ENCODE results near the gene CNIH2.
"Not testable (repeated sequence)": the region's sequence is repeated elsewhere in the genome, so short reads cannot be mapped to it uniquely, and the experiment has no call there.

CNIH2 gene

DNA sequence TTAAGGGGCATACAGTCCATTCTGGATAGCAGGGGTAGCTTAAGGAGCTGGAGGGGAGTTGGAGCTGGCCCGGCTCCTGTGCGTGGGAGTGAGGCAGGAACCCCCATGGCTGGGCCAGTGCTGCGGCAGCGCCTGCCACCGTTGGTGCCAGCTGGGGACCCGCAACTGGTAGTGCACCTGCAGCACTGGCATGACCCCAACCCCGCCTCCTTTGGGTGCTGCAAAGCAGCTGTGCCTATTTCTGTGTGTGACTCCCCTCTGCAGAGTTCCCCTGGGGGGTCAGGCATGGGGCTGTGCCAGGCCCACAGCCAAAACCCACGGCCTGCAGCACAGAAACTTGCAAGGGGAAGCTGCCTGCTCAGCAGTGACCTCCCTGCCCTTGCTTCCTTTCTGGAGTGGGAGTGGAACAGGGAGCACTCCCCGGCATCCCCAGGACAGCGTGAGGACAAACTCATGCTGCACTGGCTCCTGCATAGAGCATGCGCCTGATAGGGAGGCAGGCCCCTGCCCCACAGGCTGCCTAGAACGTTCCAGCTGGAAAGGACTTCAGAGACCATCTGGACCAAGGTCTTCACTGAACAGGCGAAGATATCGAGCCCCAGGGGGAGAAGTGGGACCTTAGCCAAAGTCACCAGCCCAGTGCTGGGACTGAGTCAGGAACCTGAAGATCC lies 35.7 kb upstream of the CNIH2 start:
- Mint-ChIP-seq H3K27ac (no peak overlapping the region), H3K4me3 (no peak overlapping the region)

DNA sequence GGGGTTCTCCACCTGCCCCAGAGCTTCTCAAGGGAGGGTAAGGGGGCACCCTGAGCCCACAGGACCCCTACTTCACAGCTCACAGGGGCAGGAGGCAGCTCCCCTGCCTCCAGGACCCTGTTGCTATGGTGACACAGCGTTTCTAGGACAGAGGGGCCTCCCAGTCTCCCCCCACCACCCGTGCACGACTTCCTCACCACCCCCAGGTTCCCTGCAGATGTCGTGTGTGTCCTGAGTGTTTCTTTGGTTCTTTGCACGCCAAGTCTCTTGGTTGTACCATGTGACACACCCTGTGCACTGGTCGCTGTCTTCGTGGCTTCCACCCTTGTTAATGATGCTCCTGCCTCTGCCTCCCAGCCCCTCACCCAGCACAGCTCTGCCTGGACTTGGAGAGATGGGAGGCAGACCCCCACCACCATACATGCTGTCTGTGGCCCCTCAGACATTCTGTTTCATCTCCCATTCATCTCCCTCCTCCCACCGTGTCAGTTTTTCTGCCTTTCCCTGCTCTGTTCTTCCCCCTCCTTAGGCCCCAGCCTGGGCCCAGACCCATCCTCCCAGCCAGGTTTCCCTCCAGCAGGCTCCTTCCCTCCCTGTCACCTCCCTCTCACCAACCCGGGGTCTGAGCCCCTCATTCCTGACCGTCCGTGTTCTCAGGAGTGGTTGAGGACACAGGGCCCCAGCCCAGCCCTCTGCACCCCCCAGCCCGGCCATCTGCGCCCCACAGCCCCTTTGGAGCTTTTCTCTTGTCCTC lies 34.0 kb upstream of the CNIH2 start:
- H3K4me3 Mint-ChIP-seq, result no peak overlapping the region
- DNase-seq (ENCODE audit: low spot score), result no peak
- H3K27me3 Mint-ChIP-seq (ENCODE audit: low read depth), result no peaks in the 10 kb centered on the region
- H3K27ac Mint-ChIP-seq, result peak overlapping the region; percentile 63
- H3K4me1 Mint-ChIP-seq (ENCODE audit: low read depth), result no peaks in the 10 kb centered on the region
- no peaks in the 10 kb centered on the region for H3K9me3 Mint-ChIP-seq
- peaks cover 23% of the 10 kb centered on the region for H3K36me3 Mint-ChIP-seq (ENCODE audit: low read depth)

More for the DNA sequence above, 35.7 kb upstream of the CNIH2 start:
- no peaks in the 10 kb centered on the region for H3K27me3 Mint-ChIP-seq (ENCODE audit: low read depth)
- no peaks in the 10 kb centered on the region for H3K9me3 Mint-ChIP-seq
- no peak for DNase-seq (ENCODE audit: low spot score)
- peaks cover 26% of the 10 kb centered on the region for H3K36me3 Mint-ChIP-seq (ENCODE audit: low read depth)
- no peaks in the 10 kb centered on the region for H3K4me1 Mint-ChIP-seq (ENCODE audit: low read depth)

DNA sequence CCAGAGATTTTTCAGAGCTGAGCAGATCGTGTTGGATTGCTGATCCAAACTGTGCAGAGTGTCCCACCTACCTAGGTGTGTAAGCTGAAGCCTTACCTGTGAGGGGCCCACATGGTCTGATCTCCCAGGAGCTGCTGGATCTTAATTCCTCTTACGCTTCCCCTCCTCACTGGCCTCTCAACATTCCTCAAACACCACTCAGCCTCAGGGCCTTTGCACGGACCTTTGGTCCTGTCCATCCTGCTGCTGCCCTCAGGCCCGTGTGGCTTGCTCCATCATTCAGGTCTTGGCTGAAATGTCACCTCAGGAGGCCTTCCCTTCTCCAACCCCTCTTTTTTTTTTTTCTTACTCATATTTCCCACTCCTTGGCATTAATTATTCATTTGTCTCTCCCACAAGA lies 30.7 kb upstream of the CNIH2 start:
- Mint-ChIP-seq H3K9me3 (no peaks in the 10 kb centered on the region), H3K4me3 (no peak overlapping the region), H3K4me1 (ENCODE audit: low read depth) (peaks cover 3% of the 10 kb centered on the region), H3K27ac (no peak overlapping the region), H3K36me3 (ENCODE audit: low read depth) (peaks cover 29% of the 10 kb centered on the region), H3K27me3 (ENCODE audit: low read depth) (no peaks in the 10 kb centered on the region)
- DNase-seq (ENCODE audit: low spot score), result no peak

DNA sequence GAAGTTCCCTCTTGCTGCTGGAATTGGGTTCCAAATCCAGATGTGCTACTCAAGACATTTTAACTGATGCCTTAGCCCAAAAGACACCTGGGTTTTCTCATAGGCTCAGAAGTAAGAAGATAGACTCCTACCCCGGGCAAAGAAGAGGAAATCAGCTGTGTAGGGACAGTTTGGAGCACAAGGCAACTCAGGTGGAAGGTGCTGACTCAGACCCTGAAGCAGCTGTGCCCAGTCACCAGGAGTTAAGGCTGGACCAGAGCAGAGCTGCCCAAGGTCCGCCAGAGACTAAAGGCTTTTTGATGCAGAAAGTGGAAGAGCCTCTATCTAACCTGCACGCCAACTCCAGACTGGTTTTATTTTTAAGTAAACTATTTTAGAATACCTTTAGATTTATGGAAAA lies 30.2 kb upstream of the CNIH2 start:
- no peaks in the 10 kb centered on the region for H3K9me3 Mint-ChIP-seq
- no peak overlapping the region for H3K4me3 Mint-ChIP-seq
- H3K36me3 Mint-ChIP-seq (ENCODE audit: low read depth), result peaks cover 29% of the 10 kb centered on the region
- H3K4me1 Mint-ChIP-seq (ENCODE audit: low read depth), result peaks cover 3% of the 10 kb centered on the region
- no peaks in the 10 kb centered on the region for H3K27me3 Mint-ChIP-seq (ENCODE audit: low read depth)
- DNase-seq (ENCODE audit: low spot score), result no peak
- H3K27ac Mint-ChIP-seq, result no peak overlapping the region

DNA sequence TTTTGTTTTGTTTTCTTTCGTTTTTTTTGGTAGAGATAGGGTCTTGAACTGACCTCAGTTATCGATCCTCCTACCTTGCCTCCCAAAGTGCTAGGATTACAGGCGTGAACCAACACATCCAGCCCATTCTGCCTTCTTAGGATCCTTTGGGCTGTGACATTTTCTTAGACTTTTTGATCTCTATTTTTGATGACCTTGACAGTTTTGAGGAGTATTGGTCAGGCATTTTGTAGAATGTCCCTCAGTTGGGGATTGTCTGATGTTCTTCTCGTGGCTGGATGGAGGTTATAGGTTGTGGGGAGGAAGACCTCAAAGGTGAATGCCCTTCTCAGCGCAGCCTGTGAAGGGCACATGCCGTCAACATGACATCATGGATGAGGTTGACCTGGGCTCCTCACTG lies 29.1 kb upstream of the CNIH2 start:
- Mint-ChIP-seq H3K9me3 (no peaks in the 10 kb centered on the region), H3K4me1 (ENCODE audit: low read depth) (peaks cover 3% of the 10 kb centered on the region), H3K27ac (no peak overlapping the region), H3K27me3 (ENCODE audit: low read depth) (no peaks in the 10 kb centered on the region), H3K4me3 (no peak overlapping the region), H3K36me3 (ENCODE audit: low read depth) (peaks cover 24% of the 10 kb centered on the region)
- DNase-seq (ENCODE audit: low spot score), result no peak

DNA sequence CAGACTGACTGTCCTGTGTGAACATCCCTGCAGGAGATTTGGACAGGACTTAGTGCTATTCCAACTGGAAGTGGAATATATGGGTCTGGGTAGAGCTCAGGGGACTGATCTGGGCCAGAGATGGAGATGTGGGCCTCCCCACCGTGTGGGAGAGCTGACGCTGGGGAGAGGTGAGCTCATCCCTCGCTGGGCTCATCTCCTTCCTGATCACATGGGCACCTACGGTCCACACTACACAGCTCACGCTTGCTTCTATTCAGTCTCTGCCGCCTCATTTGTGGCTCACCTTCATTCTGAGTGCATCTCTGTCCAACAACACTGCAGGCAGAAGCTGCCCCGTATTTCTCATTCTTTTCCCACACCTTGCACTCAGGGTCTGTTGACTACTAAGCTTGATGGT lies 26.2 kb upstream of the CNIH2 start:
- no peak overlapping the region for H3K4me3 Mint-ChIP-seq
- H3K4me1 Mint-ChIP-seq (ENCODE audit: low read depth), result peaks cover 12% of the 10 kb centered on the region
- H3K27ac Mint-ChIP-seq, result no peak overlapping the region

DNA sequence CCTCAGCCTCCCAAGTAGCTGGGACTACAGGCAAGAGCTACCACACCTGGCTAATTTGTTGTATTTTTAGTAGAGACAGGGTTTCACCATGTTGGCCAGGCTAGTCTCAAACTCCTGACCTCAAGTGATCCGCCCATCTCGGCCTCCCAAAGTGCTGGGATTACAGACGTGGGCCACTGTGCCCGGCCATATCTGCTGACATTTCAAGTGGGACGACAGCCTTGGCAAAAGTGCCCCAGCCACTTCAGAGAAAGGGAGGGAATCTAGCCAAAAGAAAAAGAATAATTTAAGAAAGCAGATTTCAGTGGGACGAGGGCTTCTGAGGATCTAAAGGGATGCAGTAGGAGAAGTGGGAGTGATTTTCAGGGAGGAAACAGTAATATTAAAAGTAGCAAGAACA lies 24.9 kb upstream of the CNIH2 start:
- DNase-seq (ENCODE audit: low spot score); H3K36me3 Mint-ChIP-seq (ENCODE audit: low read depth); H3K4me3 Mint-ChIP-seq; H3K27me3 Mint-ChIP-seq (ENCODE audit: low read depth); H3K9me3 Mint-ChIP-seq; H3K27ac Mint-ChIP-seq: not testable (repeated sequence)
- H3K4me1 Mint-ChIP-seq (ENCODE audit: low read depth), result peaks cover 14% of the 10 kb centered on the region

More for the DNA sequence above, 26.2 kb upstream of the CNIH2 start:
- no peaks in the 10 kb centered on the region for H3K9me3 Mint-ChIP-seq
- no peaks in the 10 kb centered on the region for H3K27me3 Mint-ChIP-seq (ENCODE audit: low read depth)
- H3K36me3 Mint-ChIP-seq (ENCODE audit: low read depth), result peaks cover 14% of the 10 kb centered on the region
- DNase-seq (ENCODE audit: low spot score), result no peak

DNA sequence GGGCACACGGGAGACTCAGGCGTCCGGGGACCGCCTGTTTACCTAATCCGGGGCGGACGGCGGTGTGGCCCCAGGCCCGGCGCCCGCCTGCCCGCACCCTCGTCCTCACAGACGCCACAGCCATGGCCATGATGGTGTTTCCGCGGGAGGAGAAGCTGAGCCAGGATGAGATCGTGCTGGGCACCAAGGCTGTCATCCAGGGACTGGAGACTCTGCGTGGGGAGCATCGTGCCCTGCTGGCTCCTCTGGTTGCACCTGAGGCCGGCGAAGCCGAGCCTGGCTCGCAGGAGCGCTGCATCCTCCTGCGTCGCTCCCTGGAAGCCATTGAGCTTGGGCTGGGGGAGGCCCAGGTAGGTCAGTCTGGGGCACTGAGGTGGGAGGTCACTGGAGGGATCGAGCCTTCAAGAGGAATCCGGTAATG lies 19.5 kb upstream of the CNIH2 start:
- DNase-seq (ENCODE audit: low spot score), result no peak
- Mint-ChIP-seq H3K9me3 (no peaks in the 10 kb centered on the region), H3K27ac (peak overlapping the region; percentile 98), H3K4me1 (ENCODE audit: low read depth) (peaks cover 20% of the 10 kb centered on the region), H3K27me3 (ENCODE audit: low read depth) (no peaks in the 10 kb centered on the region), H3K4me3 (peak overlapping the region; percentile 91), H3K36me3 (ENCODE audit: low read depth) (peaks cover 25% of the 10 kb centered on the region)

DNA sequence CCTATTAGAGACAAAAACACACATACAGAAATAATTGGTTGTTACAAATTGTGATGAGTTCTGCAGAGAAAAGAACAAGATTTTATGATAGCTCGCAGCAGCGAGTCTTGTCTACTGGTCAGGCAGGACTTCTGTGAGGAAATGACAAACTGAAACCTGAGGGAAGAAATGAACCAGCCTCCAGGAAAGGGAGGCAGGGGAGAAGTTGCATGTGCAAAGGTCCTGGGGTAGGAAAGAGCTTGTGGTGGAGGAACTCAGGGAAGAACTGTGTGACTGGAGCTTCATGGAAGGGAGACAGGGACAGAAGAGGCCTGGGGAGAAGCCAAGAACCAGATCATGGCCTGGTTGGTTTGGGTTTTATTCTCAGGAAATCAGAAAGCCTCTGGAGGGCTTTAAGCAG lies 18.8 kb upstream of the CNIH2 start:
- H3K27ac Mint-ChIP-seq, result peak overlapping the region; percentile 39
- H3K27me3 Mint-ChIP-seq (ENCODE audit: low read depth), result no peaks in the 10 kb centered on the region
- DNase-seq (ENCODE audit: low spot score), result no peak
- H3K36me3 Mint-ChIP-seq (ENCODE audit: low read depth), result peaks cover 28% of the 10 kb centered on the region
- peaks cover 20% of the 10 kb centered on the region for H3K4me1 Mint-ChIP-seq (ENCODE audit: low read depth)
- H3K4me3 Mint-ChIP-seq, result peak overlapping the region; percentile 91
- H3K9me3 Mint-ChIP-seq, result no peaks in the 10 kb centered on the region

DNA sequence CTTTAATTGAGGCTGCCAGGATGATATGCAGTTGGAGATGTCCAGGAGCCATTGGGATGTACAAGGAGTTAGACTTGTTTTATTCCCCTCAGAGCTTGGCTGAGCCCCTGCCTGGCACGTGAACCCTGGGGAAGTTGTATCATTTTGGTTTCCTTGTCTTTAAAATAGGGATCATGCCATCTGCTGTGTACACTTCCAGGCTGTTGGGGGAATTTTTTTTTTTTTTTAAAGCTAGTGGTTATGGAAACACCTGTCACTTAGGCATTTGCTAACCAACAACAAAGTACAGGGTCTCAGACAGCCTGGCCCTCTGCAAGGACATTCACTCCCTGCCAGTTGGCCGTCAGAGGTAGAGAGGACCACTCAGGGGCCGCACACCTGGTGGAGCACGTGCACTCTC lies 18.0 kb upstream of the CNIH2 start:
- no peak for DNase-seq (ENCODE audit: low spot score)
- no peaks in the 10 kb centered on the region for H3K27me3 Mint-ChIP-seq (ENCODE audit: low read depth)
- H3K4me1 Mint-ChIP-seq (ENCODE audit: low read depth), result peaks cover 20% of the 10 kb centered on the region
- no peak overlapping the region for H3K4me3 Mint-ChIP-seq
- no peaks in the 10 kb centered on the region for H3K9me3 Mint-ChIP-seq
- H3K27ac Mint-ChIP-seq, result no peak overlapping the region
- H3K36me3 Mint-ChIP-seq (ENCODE audit: low read depth), result peaks cover 31% of the 10 kb centered on the region

DNA sequence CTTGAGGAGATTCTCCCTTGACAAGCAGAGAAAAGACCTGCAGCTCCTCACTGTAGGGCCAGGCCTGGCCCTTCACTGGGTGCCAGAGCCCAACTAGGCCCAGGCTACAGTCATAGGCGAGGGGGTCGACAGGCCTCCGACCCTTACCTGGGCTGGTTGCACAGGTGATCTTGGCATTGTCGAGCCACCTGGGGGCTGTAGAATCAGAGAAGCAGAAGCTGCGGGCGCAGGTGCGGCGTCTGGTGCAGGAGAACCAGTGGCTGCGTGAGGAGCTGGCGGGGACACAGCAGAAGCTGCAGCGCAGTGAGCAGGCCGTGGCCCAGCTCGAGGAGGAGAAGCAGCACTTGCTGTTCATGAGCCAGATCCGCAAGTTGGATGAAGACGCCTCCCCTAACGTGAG lies 16.4 kb upstream of the CNIH2 start:
- no peaks in the 10 kb centered on the region for H3K27me3 Mint-ChIP-seq (ENCODE audit: low read depth)
- H3K36me3 Mint-ChIP-seq (ENCODE audit: low read depth), result peaks cover 31% of the 10 kb centered on the region
- H3K9me3 Mint-ChIP-seq, result no peaks in the 10 kb centered on the region
- no peak overlapping the region for H3K4me3 Mint-ChIP-seq
- peaks cover 13% of the 10 kb centered on the region for H3K4me1 Mint-ChIP-seq (ENCODE audit: low read depth)
- DNase-seq (ENCODE audit: low spot score), result no peak
- no peak overlapping the region for H3K27ac Mint-ChIP-seq

DNA sequence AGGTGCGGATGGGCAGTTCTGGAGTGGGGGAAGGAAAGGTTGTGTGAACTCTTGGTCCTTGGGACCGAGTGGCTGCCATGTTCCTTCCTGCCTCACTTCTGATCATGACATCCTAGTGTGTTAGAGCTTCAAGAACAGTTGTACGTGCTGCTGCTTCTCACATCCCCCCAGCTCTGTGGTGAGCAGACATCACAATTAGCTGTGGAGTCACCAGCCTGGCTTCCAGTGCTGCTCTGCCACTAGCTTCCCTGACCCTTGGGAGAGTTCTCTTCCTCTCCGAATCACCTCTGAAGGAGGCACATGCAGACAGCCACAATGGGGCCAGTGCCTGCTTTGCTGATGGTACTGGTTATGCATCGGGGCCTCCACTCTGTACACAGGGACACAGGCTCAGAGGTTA lies 15.8 kb upstream of the CNIH2 start:
- no peak overlapping the region for H3K4me3 Mint-ChIP-seq
- no peak overlapping the region for H3K27ac Mint-ChIP-seq

DNA sequence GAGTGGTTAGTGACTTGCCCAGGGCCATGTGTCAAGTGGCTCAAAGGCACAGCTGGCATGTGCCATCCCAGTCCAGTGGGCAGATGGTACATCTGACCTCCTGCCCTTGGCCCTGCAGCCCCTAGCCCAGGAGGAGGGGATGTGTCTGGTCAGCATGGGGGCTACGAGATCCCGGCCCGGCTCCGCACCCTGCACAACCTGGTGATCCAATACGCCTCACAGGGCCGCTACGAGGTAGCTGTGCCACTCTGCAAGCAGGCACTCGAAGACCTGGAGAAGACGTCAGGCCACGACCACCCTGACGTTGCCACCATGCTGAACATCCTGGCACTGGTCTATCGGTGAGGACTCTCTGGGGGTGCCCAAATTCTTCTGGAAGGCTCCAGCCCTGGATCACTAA lies 15.3 kb upstream of the CNIH2 start:
- Mint-ChIP-seq H3K36me3 (ENCODE audit: low read depth) (peaks cover 35% of the 10 kb centered on the region), H3K4me1 (ENCODE audit: low read depth) (peaks cover 16% of the 10 kb centered on the region), H3K27ac (no peak overlapping the region), H3K9me3 (no peaks in the 10 kb centered on the region), H3K4me3 (no peak overlapping the region), H3K27me3 (ENCODE audit: low read depth) (no peaks in the 10 kb centered on the region)
- no peak for DNase-seq (ENCODE audit: low spot score)

More for the DNA sequence above, 15.8 kb upstream of the CNIH2 start:
- peaks cover 34% of the 10 kb centered on the region for H3K36me3 Mint-ChIP-seq (ENCODE audit: low read depth)
- no peak for DNase-seq (ENCODE audit: low spot score)
- peaks cover 14% of the 10 kb centered on the region for H3K4me1 Mint-ChIP-seq (ENCODE audit: low read depth)
- no peaks in the 10 kb centered on the region for H3K27me3 Mint-ChIP-seq (ENCODE audit: low read depth)
- no peaks in the 10 kb centered on the region for H3K9me3 Mint-ChIP-seq

DNA sequence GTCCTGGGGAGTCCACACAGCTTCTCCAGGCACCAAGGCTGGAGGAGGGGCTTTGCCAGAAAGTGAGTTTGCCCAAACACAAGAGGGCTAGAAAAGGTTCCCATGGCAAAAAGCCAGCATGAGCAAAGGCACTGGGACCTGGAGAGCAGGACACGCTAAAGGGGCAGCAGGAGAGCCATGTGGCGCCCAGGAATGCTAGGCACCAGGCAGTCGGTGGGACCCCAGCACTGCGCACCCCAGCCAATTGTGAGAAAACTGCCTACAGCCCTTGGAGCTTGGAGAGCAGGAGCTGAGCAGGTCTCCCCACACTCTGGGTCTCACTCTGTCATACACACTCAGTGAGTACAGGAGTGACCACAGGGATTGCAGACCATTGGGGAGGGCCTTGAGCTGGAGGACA lies 14.7 kb upstream of the CNIH2 start:
- Mint-ChIP-seq H3K36me3 (ENCODE audit: low read depth) (peaks cover 35% of the 10 kb centered on the region), H3K4me3 (no peak overlapping the region)

More for the DNA sequence above, 14.7 kb upstream of the CNIH2 start:
- DNase-seq (ENCODE audit: low spot score), result no peak
- H3K27ac Mint-ChIP-seq, result no peak overlapping the region
- peaks cover 19% of the 10 kb centered on the region for H3K4me1 Mint-ChIP-seq (ENCODE audit: low read depth)
- no peaks in the 10 kb centered on the region for H3K27me3 Mint-ChIP-seq (ENCODE audit: low read depth)
- H3K9me3 Mint-ChIP-seq, result no peaks in the 10 kb centered on the region
